GM21723 (cell line): ENCODE measurements around the gene CCDC91.

Experiments used
- ATAC-seq: cut with Tn5 transposase; IDR thresholded peaks from one replicate; pipeline ENCODE4 v1.9.1; 2021; ENCODE audit warnings: mild to moderate bottlenecking, moderate library complexity; ENCODE audit not compliant: unreplicated experiment

The CCDC91 gene

GRCh38 chr12:28574746-28575592 lies 384.7 kb downstream of the CCDC91 start:
- ATAC-seq, result no peak

DNA sequence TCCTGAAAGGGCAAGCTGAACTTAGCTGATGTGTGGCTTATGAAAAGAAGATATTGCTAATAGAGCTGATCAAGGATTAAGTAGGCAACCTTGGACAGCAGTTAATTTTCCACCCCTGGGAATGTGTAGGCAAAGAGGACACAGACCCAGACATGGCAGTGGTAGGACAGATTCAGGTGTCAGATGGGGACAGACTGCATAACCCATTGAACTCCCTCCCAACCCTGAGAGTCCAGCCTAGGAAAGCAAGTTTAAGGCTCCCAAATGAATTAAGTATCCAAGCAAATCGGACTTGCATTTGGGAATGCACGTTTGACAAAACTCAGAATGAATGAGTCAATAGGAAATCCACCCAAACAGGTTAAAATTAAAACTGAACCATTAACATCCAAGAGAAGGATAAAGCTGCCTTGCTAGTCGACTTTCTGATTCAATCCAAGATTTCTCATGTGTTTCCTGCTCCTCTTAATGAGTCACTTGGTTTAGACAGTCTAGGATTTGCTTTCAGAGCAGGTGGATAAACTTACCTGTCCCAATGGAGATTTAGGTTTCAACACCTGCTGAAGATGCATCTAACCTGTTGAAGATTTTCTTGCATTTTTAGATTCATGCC lies 385.4 kb downstream of the CCDC91 start:
- no peak for ATAC-seq

DNA sequence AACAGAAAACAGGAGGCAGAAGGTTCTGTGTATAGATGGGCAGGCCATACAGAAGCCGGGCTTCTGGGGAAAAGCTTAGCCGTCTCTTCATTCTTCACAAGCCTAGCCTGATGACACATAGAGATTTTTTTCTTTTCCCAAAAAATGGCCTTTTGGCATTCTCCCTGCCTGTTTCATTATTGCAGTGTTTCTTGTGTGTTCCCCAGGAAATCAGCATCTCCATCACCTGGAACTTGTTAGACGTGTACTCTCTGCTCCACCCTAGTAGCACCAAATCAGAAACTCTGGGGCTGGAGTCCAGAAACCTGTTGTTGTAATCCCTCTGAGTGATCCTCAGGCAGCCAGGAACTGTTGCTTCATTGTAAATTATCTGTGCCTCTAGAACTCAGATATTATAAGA lies 388.1 kb downstream of the CCDC91 start:
- ATAC-seq, result no peak

DNA sequence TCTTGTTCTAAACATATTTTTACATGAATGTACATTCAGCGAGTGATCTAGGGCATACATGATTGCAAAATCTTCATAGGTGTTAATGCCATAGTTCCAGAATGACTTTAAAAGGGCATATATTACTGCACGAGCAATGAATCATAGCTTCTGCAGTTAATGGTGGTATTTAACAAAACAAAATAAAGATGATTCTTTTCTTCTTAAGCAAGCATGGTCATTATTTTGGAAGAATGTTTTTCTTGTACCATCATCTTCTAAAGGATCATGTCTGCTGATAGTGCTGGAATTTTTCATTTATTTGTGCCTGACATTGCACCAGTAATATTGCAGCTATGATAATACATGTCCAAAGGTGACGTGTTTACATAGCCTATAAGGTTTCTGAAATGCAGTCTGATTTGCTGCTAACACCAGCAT lies 388.6 kb downstream of the CCDC91 start:
- no peak for ATAC-seq

DNA sequence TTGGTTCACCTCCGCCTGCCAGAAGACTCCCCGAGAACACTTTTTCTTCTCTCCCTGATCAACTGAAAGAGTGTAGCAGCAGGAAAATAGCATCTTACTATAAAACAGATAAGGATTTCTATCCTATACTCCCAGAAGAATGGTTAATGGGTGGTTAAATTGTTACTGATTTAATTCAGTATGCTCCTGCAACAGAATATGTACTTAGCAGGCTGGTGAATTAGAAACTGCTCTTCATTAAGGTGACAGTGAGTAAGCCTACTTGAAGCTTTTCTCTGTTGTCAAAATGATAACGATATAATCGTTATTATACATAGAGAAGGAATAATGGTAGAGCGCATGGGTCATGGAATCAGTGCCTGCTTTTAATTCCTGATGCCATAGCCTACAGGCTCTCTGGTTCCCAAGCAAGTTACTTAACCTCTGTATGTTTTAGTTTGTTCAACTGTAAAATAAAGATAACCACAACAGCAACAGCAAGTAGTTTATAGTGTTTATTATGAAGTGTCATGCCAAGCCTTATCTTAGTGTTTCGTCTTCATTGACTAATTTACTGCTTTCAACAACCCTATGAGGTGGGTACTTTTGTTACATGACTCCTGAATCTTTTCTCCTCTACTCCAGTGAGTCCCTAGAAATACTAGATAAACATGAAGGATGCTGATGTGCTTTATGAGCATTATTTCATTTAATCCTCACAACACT lies 392.6 kb downstream of the CCDC91 start:
- ATAC-seq, result no peak

GRCh38 chr12:28583701-28584261 lies 393.5 kb downstream of the CCDC91 start:
- ATAC-seq, result no peak

DNA sequence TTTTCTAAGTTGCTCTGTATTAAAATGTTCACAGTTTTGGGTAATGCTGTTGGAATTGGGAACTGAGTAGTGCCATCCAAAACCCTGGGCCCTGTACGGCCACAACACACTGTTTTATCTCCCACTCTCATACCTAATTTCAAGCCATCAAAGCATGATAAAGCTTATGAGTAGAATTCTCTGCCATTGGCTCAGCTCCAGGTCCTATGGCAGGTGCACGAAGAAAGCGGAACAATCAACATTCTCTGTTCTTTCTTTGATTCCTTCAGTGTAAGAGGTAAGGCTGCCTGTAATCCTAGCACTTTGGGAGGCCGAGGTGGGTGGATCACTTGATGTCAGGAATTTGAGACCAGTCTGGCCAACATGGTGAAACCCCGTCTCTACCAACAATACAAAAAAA lies 394.9 kb downstream of the CCDC91 start:
- ATAC-seq, result no peak

DNA sequence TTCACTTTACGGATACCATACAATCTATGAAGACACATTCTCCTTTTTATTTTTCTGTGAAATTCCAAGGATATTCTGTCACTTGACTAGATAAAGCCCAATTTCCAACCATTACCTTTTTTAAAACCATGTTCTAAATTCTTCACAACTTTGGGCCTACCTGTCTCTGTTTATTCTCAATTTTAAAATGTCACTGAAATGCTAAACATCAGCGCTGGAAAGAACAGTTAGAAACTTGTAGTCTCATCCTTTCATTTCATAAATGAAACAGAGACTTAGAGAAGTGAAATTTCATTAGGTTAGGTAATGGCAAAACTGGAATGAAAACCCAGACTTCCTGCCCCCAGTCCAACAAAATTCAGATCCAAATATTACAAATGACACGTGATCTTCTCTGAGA lies 396.2 kb downstream of the CCDC91 start:
- no peak for ATAC-seq

DNA sequence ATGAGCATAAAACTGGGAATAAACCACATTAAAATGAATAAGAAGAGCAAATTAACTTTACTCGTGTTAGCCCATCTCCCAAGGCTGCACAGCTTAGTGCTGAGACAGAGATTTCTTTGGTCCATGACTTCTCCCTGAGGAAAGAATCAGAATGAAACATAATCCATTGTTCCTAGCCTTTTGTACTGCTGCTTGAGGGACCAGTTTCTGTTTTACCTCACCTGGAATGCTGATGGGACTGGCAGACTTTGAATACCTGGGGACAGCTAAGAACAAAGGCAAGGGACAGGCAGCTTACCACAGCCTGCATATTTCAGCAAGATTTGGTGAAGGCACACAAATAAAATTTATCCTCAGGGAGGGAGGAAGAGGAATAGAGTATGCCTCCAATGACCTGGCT lies 401.6 kb downstream of the CCDC91 start:
- ATAC-seq, result no peak
